IMR-90 (cell line): Measurements from ENCODE around the gene RPS6KA5. TPM values are rescaled to one million over a fixed set of nuclear protein-coding genes. Genes with fewer than 3 reads are reported as not detected.

ENCODE experiments used
- ATAC-seq: fragments of 200-7000 bp; cut with Tn5 transposase; 2 replicates; pipeline ENCODE4 v1.9.1; 2020; ENCODE audit warnings: low read depth, mild to moderate bottlenecking, moderate library complexity
- BruUV-seq: library from RNA; stranded (reverse); fragments of 400-500 nt; replicated peaks from 2 replicates; lab custom pipeline; 2021; lab: Mats Ljungman, UMichigan
- CTCF ChIA-PET: fragments of 300-600 bp; formaldehyde crosslinking; extraction: SDS; loops from one replicate; lab custom pipeline; 2021; ENCODE audit warnings: antibody characterized with exemption; lab: Yijun Ruan, JAX
- POLR2A ChIA-PET: fragments of 300-600 bp; sonication (Branson Sonifier 250); formaldehyde crosslinking; loops from one replicate; lab custom pipeline; 2022; ENCODE audit warnings: antibody characterized with exemption; ENCODE audit not compliant: unreplicated experiment; lab: Charles Lee
- DNase-seq: peaks from one replicate; pipeline ENCODE4 v3.0.0; 2013
- H2AFZ ChIP-seq: replicated peaks from 2 replicates; pipeline ENCODE3; 2013; ENCODE audit warnings: low read length, mild to moderate bottlenecking; ENCODE audit not compliant: poor library complexity
- H2AK5ac ChIP-seq: 2 replicates; pipeline ENCODE4 v1.6.1; 2013; ENCODE audit warnings: low read depth, low read length, inconsistent platforms
- H2AK9ac ChIP-seq: replicated peaks from 2 replicates; pipeline ENCODE3; 2013; ENCODE audit warnings: mild to moderate bottlenecking, low read depth, low read length, moderate library complexity; ENCODE audit not compliant: poor library complexity
- H2BK120ac ChIP-seq: 2 replicates; pipeline ENCODE4 v1.6.1; 2013; ENCODE audit warnings: low read depth, low read length, inconsistent platforms
- H2BK15ac ChIP-seq: 3 replicates; pipeline ENCODE4 v1.6.1; 2013; ENCODE audit warnings: low read depth, low read length, inconsistent platforms
- H2BK20ac ChIP-seq: 2 replicates; pipeline ENCODE4 v1.6.1; 2013; ENCODE audit warnings: low read depth, mild to moderate bottlenecking, inconsistent platforms, low read length, moderate library complexity
- H2BK5ac ChIP-seq: 2 replicates; pipeline ENCODE4 v1.6.1; 2013; ENCODE audit warnings: mild to moderate bottlenecking, low read depth, low read length, inconsistent platforms; ENCODE audit not compliant: poor library complexity, severe bottlenecking
- H3K14ac ChIP-seq: replicated peaks from 2 replicates; pipeline ENCODE4 v1.6.1; 2013; ENCODE audit warnings: low read depth, low read length, inconsistent platforms
- H3K18ac ChIP-seq: 2 replicates; pipeline ENCODE4 v1.6.1; 2013; ENCODE audit warnings: low read depth, low read length, control low read depth
- H3K23ac ChIP-seq: 2 replicates; pipeline ENCODE4 v1.6.1; 2013; ENCODE audit warnings: low read depth, low read length, inconsistent platforms
- H3K27ac ChIP-seq: 2 replicates; pipeline ENCODE4 v1.5.1; 2013; ENCODE audit warnings: mild to moderate bottlenecking, control low read depth, low read length; ENCODE audit not compliant: insufficient read depth
- H3K27me3 ChIP-seq: 2 replicates; pipeline ENCODE4 v1.6.1; 2013; ENCODE audit warnings: low read length; ENCODE audit not compliant: control insufficient read depth, insufficient read depth
- H3K36me3 ChIP-seq: 2 replicates; pipeline ENCODE4 v1.6.1; 2013; ENCODE audit warnings: low read length, mixed read lengths; ENCODE audit not compliant: control insufficient read depth, insufficient read depth
- H3K4ac ChIP-seq: 2 replicates; pipeline ENCODE4 v1.6.1; 2013; ENCODE audit warnings: low read depth, low read length, inconsistent platforms
- H3K4me1 ChIP-seq: 2 replicates; pipeline ENCODE4 v1.6.1; 2013; ENCODE audit warnings: low read length, mixed read lengths; ENCODE audit not compliant: control insufficient read depth, insufficient read depth
- H3K4me2 ChIP-seq: 2 replicates; pipeline ENCODE4 v1.6.1; 2013; ENCODE audit warnings: low read depth, mild to moderate bottlenecking, control low read depth, low read length, moderate library complexity
- H3K4me3 ChIP-seq: 2 replicates; pipeline ENCODE4 v1.5.1; 2013; ENCODE audit warnings: low read depth, mild to moderate bottlenecking, control low read depth, low read length, moderate library complexity; ENCODE audit not compliant: insufficient read depth
- H3K56ac ChIP-seq: 2 replicates; pipeline ENCODE4 v1.6.1; 2013; ENCODE audit warnings: low read length, inconsistent platforms; ENCODE audit not compliant: insufficient read depth; ENCODE audit errors: extremely low read depth
- H3K79me1 ChIP-seq, 2 experiments: 2 replicates each; pipeline ENCODE4 v1.6.1; 2013; ENCODE audit warnings: low read length in 2 of 2, inconsistent platforms in 1 of 2, low read depth in 1 of 2
- H3K9ac ChIP-seq: 2 replicates; pipeline ENCODE4 v1.6.1; 2013; ENCODE audit warnings: low read depth, low read length, control low read depth
- H3K9me1 ChIP-seq: 2 replicates; pipeline ENCODE4 v1.6.1; 2013; ENCODE audit warnings: low read length, inconsistent platforms; ENCODE audit not compliant: insufficient read depth
- H3K9me3 ChIP-seq: 2 replicates; pipeline ENCODE4 v1.6.1; 2013; ENCODE audit warnings: low read length; ENCODE audit not compliant: control insufficient read depth, insufficient read depth
- H4K20me1 ChIP-seq: 2 replicates; pipeline ENCODE4 v1.6.1; 2013; ENCODE audit warnings: low read length, inconsistent platforms; ENCODE audit not compliant: insufficient read depth
- H4K5ac ChIP-seq: 2 replicates; pipeline ENCODE4 v1.6.1; 2013; ENCODE audit warnings: mild to moderate bottlenecking, low read depth, low read length, control low read depth
- H4K8ac ChIP-seq, 2 experiments: 2 replicates each; pipeline ENCODE4 v1.6.1; 2013; ENCODE audit warnings: low read depth in 2 of 2, low read length in 2 of 2, control low read depth in 1 of 2, inconsistent platforms in 1 of 2
- H4K91ac ChIP-seq: 2 replicates; pipeline ENCODE4 v1.6.1; 2013; ENCODE audit warnings: low read depth, low read length, inconsistent platforms; ENCODE audit not compliant: insufficient read depth
- BHLHE40 ChIP-seq: fragments of 150-350 bp; IDR thresholded peaks from 2 replicates; pipeline ENCODE4 v1.6.1; 2016; ENCODE audit warnings: mild to moderate bottlenecking, low read depth, low read length
- CEBPB ChIP-seq: IDR thresholded peaks from 2 replicates; pipeline ENCODE4 v1.6.1; 2012; ENCODE audit warnings: low read depth, low read length, improper control_type of control experiment
- CHD1 ChIP-seq: IDR thresholded peaks from 2 replicates; pipeline ENCODE4 v1.6.1; 2012; ENCODE audit warnings: low read depth, low read length, improper control_type of control experiment
- FOS ChIP-seq: fragments of 150-350 bp; IDR thresholded peaks from 2 replicates; pipeline ENCODE4 v1.6.1; 2016; ENCODE audit warnings: low read depth, low read length
- MAFK ChIP-seq: IDR thresholded peaks from 2 replicates; pipeline ENCODE4 v1.6.1; 2012; ENCODE audit warnings: low read depth, low read length, improper control_type of control experiment
- MAZ ChIP-seq: IDR thresholded peaks from 2 replicates; pipeline ENCODE4 v1.6.1; 2012; ENCODE audit warnings: low read depth, mild to moderate bottlenecking, low read length, improper control_type of control experiment, moderate library complexity, borderline replicate concordance
- MXI1 ChIP-seq: IDR thresholded peaks from 2 replicates; pipeline ENCODE4 v1.6.1; 2012; ENCODE audit warnings: low read depth, mild to moderate bottlenecking, low read length, moderate library complexity, borderline replicate concordance
- NFE2L2 ChIP-seq: fragments of 150-350 bp; IDR thresholded peaks from 2 replicates; pipeline ENCODE4 v1.6.1; 2016; ENCODE audit warnings: low read depth, mild to moderate bottlenecking, low read length
- POLR2A ChIP-seq: IDR thresholded peaks from 2 replicates; pipeline ENCODE4 v1.6.1; 2012; ENCODE audit warnings: mild to moderate bottlenecking, low read depth, low read length
- RAD21 ChIP-seq: IDR thresholded peaks from 2 replicates; pipeline ENCODE4 v1.6.1; 2012; ENCODE audit warnings: low read length, improper control_type of control experiment
- RCOR1 ChIP-seq: IDR thresholded peaks from 2 replicates; pipeline ENCODE4 v1.6.1; 2012; ENCODE audit warnings: mild to moderate bottlenecking, low read length, improper control_type of control experiment; ENCODE audit not compliant: insufficient replicate concordance
- RFX5 ChIP-seq: IDR thresholded peaks from 2 replicates; pipeline ENCODE4 v1.8.0; 2012; ENCODE audit warnings: low read depth, mild to moderate bottlenecking, low read length, moderate library complexity
- SMC3 ChIP-seq: fragments of 150-350 bp; IDR thresholded peaks from 2 replicates; pipeline ENCODE4 v1.6.1; 2016; ENCODE audit warnings: low read depth, mild to moderate bottlenecking, antibody characterized with exemption, low read length, moderate library complexity
- USF2 ChIP-seq: fragments of 150-350 bp; IDR thresholded peaks from 2 replicates; pipeline ENCODE4 v1.6.1; 2017; ENCODE audit warnings: mild to moderate bottlenecking, antibody characterized with exemption, low read length, low read depth
- WGBS, 2 experiments: methylation state at CpG; one replicate each; pipeline versions ENCODE4 v1.1.5 to v1.1.7; 2013; ENCODE audit warnings: missing lambda C conversion rate in 2 of 2; ENCODE audit not compliant: insufficient read length in 1 of 2; ENCODE audit errors: extremely low coverage in 2 of 2; 5-methylcytosine and 5-hydroxymethylcytosine counted together
- dilution Hi-C: fragments of 300-500 bp; cut with HindIII; formaldehyde crosslinking; loops from one replicate; pipeline ENCODE4 v1.14.3; 2018; ENCODE audit warnings: low sequenced_read_pairs; ENCODE audit not compliant: unreplicated experiment
- in situ Hi-C: fragments of 300-500 bp; cut with MboI; formaldehyde crosslinking; loops from 3 replicates; pipeline ENCODE4 v1.14.3; 2019; ENCODE audit warnings: low sequenced_read_pairs, inconsistent platforms, mixed read lengths
- intact Hi-C: fragments of 100-400 bp; cut with micrococcal nuclease; formaldehyde crosslinking; loops from 2 replicates; pipeline ENCODE4 v1.10.0; 2022
- polyA plus RNA-seq, 3 experiments: library from polyadenylated mRNA; depleted of rRNA; stranded (reverse); fragments of >200 nt; gene quantifications; 2 replicates each; pipeline ENCODE4 v1.2.3, GENCODE V29; 2012; ENCODE audit warnings: low replicate concordance in 1 of 3
- total RNA-seq: library from RNA; depleted of rRNA; stranded (reverse); fragments of >200 nt; gene quantifications from 2 replicates; pipeline ENCODE4 v1.2.3, GENCODE V29; 2012
- TF ChIP-seq, protein P1 (sequence below): fragments of 150-350 bp; IDR thresholded peaks from 2 replicates; pipeline ENCODE4 v1.6.1; 2016; ENCODE audit warnings: low read depth, mild to moderate bottlenecking, low read length, moderate library complexity, borderline replicate concordance
- TF ChIP-seq, protein P2 (sequence below): conservative IDR thresholded peaks from 2 replicates; pipeline ENCODE4 v1.5.1; 2012; ENCODE audit warnings: mild to moderate bottlenecking, low read depth, low read length, improper control_type of control experiment

Gene RPS6KA5
- total and polyA plus RNA-seq, 2 of the 4 experiments (the other 2 are of a cell fraction), result 0.36 TPM

GRCh38 chr14:91068642-91069041, 8.2 kb upstream of the RPS6KA5 start:
- no peak overlapping the region for H3K56ac ChIP-seq
- TF ChIP-seq CEBPB (no peak), BHLHE40 (no peak), SMC3 (no peak), RCOR1 (no peak), NFE2L2 (no peak), MAZ (no peak), POLR2A (no peak), FOS (no peak), RFX5 (no peak), MAFK (no peak), MXI1 (no peak), CHD1 (no peak), RAD21 (no peak), USF2 (no peak)
- TF ChIP-seq, protein P1, sequence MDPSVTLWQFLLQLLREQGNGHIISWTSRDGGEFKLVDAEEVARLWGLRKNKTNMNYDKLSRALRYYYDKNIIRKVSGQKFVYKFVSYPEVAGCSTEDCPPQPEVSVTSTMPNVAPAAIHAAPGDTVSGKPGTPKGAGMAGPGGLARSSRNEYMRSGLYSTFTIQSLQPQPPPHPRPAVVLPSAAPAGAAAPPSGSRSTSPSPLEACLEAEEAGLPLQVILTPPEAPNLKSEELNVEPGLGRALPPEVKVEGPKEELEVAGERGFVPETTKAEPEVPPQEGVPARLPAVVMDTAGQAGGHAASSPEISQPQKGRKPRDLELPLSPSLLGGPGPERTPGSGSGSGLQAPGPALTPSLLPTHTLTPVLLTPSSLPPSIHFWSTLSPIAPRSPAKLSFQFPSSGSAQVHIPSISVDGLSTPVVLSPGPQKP, result no peak
- TF ChIP-seq, protein P2, sequence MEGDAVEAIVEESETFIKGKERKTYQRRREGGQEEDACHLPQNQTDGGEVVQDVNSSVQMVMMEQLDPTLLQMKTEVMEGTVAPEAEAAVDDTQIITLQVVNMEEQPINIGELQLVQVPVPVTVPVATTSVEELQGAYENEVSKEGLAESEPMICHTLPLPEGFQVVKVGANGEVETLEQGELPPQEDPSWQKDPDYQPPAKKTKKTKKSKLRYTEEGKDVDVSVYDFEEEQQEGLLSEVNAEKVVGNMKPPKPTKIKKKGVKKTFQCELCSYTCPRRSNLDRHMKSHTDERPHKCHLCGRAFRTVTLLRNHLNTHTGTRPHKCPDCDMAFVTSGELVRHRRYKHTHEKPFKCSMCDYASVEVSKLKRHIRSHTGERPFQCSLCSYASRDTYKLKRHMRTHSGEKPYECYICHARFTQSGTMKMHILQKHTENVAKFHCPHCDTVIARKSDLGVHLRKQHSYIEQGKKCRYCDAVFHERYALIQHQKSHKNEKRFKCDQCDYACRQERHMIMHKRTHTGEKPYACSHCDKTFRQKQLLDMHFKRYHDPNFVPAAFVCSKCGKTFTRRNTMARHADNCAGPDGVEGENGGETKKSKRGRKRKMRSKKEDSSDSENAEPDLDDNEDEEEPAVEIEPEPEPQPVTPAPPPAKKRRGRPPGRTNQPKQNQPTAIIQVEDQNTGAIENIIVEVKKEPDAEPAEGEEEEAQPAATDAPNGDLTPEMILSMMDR, result no peak
- DNase-seq (no peak), ATAC-seq (no peak)
- no peak overlapping the region for H3K27ac ChIP-seq
- no peak overlapping the region for H2AK9ac ChIP-seq
- H3K9ac ChIP-seq, result no peak overlapping the region
- H3K27me3 ChIP-seq, result no peaks in the 10 kb centered on the region
- no peak overlapping the region for H4K5ac ChIP-seq
- intact Hi-C loops (no loop called here), dilution Hi-C loops (no loop called here), in situ Hi-C loops (no loop called here)
- ChIA-PET CTCF (interaction anchor here (0.6 kb wide), 1 partner anchor 420 kb away, joined by 3 read pairs; no protein-coding TSS in a partner anchor), POLR2A (no interaction called here)
- no peak overlapping the region for H3K4me2 ChIP-seq
- H3K4me3 ChIP-seq, result no peak overlapping the region
- no peaks in the 10 kb centered on the region for H3K36me3 ChIP-seq
- WGBS, 2 experiments, result no CpG with 5 or more reads among the region's 2 CpGs
- H3K9me3 ChIP-seq, result no peaks in the 10 kb centered on the region
- H3K18ac ChIP-seq, result no peak overlapping the region
- no peak overlapping the region for H3K4ac ChIP-seq
- H2BK20ac ChIP-seq, result no peak overlapping the region
- no peaks in the 10 kb centered on the region for H3K9me1 ChIP-seq
- H2AK5ac ChIP-seq, result no peak overlapping the region
- no peak overlapping the region for H4K91ac ChIP-seq
- no peak overlapping the region for H4K8ac ChIP-seq
- no peak overlapping the region for H2BK15ac ChIP-seq
- H3K23ac ChIP-seq, result no peak overlapping the region
- no peak overlapping the region for H2AFZ ChIP-seq
- H2BK120ac ChIP-seq, result no peak overlapping the region
- H3K14ac ChIP-seq, result no peak overlapping the region
- no peaks in the 10 kb centered on the region for H3K4me1 ChIP-seq
- H4K20me1 ChIP-seq, result no peaks in the 10 kb centered on the region
- H3K79me1 ChIP-seq, result no peaks in the 10 kb centered on the region
- H2BK5ac ChIP-seq, result no peak overlapping the region
- BruUV-seq, result no TSS peak
